HG03575 (cell line): ENCODE data around the gene ANKS6.

Experiments used
- ATAC-seq: cut with Tn5 transposase; IDR thresholded peaks from one replicate; pipeline ENCODE4 v1.9.1; 2021; ENCODE audit not compliant: unreplicated experiment, insufficient number of reproducible peaks, low FRiP score; ENCODE audit errors: extremely low read depth

Gene ANKS6

DNA sequence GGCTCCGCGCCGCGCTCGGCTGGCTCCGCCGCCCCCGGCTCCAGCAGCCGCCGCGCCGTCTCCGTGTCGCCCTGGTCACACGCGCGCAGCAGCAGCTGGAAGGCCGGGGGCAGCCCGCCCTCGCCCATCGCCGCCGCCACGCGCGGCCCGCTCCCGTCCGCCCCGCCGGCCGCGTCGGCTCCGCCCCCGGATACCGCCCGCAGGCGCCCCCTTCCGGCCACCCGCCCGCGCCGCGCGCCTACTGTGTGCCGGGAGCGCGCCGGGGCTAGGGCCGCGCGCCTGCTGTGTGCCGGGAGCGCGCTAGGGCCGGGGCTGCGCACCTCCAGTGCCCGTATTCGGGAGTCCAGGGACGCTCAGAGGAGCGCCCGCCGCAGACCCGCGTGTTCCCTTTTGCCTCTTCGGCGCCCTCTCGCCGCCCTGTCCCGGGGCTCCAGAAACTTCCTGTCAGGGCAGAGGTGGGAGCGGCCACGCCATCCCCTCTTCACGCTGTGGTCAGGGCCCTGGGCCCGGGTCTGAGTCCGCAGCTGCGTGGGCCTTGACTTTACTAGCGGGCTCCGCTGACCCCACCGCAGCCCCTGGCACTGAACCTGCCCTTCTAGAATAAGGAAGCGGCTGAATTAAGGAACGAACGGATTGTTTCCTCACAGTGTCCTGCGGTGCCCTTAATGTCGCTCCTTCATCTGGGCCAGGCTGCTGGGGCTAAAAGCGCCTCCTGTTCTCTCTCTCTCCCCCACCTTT is at the start of gene ANKS6:
Gene ANKS6, minus strand, starts transcription at position 192 of the 738 bp plus-strand sequence. Its CDS starts 64 bp downstream, at position 128.
- ATAC-seq = no peak

DNA sequence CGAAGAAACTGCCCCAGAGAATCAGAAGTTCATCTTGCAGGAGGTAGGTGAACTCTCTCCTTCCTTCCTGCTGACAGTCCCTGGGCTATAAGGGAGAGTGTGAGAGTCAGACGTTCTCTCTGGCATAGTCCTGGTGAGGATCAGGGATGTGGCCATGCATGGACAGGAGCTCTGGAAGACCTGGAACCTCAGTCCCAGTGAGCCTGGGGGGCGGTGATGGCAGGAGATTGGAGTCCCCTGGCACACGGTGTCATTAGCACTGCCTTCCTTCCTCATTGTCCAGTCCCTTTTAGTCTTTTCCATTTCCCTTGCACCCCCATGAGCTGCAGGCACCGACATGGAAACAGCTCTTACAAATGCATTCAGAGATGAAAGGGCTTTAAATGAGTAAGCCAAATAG is 49.7 kb upstream of the ANKS6 start:
- ATAC-seq = no peak

DNA sequence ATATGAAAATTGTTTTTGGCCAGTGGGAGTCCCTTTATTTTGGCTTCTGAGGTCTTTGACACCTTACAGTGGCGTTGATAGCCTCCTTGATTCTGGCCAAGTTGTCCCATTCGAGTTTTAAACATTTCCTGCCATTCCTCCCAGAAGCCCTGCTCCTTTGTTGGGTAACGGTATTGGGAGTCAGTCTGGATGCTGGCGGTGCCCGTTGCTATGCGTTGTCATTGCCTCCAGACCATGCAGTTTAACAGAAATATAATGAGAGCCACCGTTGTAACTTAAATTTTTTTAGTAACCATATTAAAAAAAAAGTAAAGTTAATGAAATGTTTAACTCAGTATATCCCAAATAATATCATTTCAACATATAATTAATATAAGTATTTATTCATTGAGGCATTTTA is 46.2 kb upstream of the ANKS6 start:
- ATAC-seq = no peak

DNA sequence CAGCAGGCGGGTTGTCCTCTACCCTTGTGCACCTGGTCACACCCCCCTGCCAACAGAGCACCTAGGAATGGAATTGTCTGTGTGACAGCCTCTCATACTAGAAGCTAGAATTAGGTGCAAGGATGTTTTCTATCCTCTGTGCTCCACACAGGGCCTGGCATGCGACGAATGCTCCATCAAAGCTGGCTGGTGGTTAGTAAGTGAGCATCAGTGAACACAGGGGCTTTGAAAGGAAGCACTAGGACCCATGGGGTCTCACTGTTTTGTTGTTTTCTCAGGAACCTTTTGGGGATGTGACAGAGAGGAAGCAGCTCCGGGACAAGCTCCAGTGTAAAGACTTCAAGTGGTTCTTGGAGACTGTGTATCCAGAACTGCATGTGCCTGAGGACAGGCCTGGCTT is 43.4 kb upstream of the ANKS6 start:
- no peak for ATAC-seq

DNA sequence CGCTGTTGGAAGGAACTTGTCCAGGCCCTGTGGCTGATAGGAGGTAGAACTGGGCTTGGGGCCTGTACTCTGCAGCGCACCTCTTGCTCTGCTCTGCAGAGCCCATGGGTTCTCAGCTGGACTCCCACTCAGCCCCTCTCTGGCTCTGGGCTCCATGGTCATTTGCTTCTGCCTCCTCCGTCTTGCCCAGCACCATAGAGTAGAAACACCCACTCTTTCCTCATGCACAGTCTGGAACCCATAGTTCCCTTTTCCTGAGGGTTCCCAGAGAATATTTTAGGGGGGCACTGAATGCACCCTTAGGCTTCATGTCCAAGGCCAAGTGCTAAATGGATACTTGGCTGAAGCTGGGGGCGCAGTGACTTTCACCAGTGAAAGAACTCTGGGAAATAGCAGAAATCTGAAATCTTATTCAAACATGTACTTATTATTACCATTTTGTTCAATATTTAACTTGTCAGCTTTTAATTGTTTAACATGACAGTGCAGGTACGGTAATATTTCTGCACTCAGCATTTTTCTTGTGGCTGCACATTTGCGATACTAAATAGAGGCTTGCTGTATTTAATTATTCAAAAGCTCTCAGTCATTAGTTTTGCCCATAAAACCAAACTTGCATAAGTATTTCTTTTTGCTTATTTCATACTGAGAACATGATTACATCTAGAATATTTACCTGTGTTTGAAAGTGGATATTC is 42.7 kb upstream of the ANKS6 start:
- ATAC-seq = no peak

DNA sequence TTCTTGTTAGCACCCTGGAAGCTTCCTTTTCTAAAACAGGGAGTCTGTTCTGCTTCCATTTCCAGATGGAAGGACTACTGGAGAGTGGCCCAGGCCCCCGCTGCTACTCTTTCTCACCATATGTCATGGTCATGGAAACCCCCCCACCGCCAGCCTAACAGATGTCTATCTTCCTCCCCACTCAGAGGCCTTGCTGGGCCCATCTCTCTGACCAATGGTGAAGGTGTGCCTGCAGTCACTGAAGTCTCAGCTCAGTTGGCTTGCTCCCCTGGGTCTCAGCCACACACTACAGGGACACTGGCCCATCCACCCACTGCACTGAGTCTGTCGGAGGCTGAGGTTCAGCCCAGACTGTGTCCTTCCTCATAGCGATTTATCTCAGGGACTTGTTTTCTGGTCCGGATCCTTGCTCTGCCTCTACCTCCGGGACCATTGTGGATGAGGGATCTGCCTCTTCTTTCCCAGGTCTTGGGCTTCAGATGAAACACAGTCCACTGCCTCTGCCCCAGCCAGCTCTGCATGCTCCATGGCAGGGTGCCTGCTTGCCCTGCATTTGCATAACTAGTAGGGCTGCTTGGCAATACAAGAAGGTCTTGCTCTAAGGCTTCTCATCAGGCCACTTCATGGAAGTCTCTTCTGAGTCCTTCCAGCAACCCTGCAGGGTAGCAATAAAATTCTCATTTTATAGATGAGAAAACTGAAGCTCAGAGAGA is 42.0 kb upstream of the ANKS6 start:
- no peak for ATAC-seq

DNA sequence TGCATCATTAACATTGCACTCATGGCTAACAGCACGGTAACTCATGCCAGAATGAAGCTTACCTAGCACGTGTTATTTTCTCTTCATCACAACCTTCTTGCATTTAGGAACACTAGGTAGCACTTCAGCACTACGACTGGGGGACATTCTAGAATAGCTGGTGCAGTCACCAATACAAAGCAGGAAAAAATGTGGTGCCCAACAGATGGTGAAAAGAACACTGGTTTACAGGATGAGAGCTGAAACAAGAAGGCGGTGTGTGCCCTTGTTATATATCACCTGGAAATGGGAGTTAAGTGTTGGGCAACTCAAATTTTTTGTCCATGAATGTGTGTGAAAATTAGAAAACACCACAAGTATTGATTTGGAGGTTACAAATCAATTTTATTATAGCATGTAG is 41.2 kb upstream of the ANKS6 start:
- ATAC-seq = no peak

DNA sequence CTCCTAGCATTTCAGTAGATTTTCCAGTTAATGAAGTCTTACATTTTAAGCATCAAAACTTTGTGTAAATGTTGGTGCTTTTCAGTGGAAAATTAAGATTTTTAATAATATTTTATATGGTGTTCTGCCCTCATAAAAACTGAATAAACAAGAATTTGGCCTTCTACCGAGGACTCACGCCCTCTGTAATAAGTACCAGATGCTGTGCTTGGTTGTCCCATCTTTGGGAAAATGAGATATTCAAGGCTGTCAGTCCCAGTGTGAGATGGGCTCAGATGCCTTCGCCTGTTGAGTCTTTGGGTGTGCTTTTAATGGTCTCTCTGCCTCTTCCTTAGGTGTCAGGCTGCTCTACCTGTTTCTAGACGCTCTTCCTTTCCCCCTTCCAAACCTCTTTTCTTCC is 39.9 kb upstream of the ANKS6 start:
- ATAC-seq = no peak

DNA sequence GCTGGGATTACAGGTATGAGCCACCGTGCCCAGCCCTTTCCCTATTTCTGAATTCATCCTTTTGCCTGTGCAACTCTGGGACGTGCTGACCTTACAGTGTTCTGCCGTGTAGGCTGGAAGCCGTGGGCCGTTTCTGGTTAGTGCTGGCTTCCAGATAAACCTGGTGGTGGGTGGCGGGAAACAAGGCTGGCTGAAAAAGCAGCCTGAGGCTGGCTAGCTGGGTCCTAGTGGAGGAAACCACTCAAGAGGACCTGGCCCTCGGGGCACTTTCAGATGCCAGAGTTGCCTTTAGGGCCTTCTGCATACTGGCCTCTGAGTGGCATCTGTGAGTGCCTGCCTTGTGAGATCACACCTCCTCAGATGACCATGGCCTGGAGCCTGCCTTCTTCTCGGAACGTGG is 38.0 kb upstream of the ANKS6 start:
- ATAC-seq = no peak

DNA sequence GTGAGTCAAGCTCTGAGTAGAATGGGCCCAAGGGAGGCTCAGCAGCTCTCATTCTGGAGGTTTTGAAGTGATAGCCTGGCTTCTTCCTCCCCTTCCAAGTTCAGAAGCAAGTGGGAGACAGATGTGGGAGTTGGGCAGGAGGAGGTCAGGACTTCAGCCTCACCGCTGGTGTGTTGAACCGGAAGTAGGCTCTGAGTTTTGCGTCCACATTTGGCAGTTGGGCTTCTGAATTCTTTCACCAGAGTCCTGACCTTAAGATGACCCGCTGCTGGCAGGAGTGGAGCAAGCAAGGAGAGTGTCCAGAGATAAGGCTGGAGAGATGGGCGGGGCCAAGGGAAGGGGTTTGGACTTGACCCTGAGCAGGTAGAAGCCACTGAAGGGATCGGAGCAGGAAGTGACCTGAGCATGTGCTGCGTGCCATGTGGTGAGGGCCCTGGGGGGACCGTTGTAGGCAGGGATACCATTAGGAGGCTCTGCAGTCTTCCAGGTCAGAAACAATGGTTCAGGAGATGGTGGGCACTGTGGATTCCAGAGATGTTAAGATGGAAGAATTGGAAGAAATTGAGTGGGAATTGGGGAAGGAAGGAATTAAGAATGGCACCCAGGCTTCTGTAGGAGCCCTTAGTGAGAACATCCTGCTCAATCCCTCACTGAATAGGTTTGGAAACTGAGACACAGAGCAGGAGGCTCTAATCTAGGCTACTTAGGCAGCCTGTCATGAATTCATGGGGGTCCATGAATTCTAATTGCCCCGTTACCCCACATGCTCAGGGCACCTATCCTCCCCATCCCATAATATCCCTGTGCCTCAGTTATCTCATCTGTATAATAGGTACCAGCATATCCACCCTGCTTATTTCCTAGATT is 37.0 kb upstream of the ANKS6 start:
- no peak for ATAC-seq

DNA sequence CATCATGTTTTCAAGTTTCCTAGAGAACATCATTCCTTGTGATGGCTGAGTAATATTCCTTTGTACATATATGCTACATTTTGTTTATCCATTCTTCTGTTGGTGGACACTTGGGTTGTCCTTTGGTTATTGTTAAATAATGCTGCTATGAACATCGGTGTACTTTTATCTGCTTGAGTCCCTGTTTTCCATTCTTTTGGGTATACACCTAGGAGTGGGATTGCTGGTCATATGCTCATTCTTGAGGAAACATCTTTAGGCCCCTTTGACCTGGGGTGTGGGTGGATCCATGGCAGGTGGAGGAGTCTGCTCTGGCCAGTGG is 36.4 kb upstream of the ANKS6 start:
- ATAC-seq = no peak

DNA sequence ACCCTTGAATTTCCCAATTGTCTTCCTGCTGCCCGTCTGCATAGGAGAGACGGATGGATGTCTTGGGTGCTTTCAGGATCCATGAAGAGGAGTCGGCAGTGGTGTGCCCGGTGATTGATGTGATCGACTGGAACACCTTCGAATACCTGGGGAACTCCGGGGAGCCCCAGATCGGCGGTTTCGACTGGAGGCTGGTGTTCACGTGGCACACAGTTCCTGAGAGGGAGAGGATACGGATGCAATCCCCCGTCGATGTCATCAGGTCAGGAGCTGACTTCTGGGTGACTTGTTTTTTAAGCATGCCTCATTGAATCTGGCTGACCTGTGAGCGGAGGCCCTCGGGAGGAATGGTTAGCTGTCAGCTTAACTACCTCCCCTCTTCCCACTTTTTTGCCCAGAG is 35.3 kb upstream of the ANKS6 start:
- no peak for ATAC-seq

DNA sequence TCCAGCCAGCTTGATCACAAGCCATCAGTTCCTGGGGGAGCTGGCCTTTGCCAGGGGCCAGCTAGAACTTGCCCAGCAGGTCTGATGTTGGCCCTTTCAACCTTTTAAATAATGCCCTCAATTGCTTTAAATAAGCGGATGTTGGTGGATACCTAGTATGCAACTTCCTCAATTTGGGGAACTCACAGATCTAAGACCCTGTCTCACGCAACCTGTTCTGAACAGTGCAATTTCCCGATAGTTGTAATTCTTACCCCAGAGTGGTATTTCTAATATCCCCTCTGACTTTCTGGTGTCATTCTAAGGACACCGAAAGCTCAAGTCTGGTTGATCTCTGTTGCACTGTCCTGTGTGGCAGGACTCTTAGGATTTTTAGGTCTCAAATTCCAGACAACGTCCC is 34.2 kb upstream of the ANKS6 start:
- ATAC-seq = no peak

DNA sequence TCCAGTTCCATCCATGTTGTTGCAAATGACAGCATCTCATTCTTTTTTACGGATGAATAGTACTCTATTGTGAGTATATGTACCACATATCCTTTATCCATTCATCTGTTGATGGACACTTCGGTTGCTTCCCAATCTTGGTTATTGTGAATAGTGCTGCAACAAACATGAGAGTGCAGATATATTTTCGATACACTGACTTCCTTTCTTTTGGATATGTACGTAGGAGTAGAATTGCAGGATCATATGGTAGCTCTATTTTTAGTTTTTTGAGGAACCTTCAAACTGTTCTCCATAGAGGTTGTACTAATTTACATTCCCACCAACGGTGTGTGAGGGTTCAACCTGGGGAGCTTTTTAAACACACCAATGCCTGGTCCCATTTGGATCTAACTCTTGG is 33.4 kb upstream of the ANKS6 start:
- no peak for ATAC-seq

DNA sequence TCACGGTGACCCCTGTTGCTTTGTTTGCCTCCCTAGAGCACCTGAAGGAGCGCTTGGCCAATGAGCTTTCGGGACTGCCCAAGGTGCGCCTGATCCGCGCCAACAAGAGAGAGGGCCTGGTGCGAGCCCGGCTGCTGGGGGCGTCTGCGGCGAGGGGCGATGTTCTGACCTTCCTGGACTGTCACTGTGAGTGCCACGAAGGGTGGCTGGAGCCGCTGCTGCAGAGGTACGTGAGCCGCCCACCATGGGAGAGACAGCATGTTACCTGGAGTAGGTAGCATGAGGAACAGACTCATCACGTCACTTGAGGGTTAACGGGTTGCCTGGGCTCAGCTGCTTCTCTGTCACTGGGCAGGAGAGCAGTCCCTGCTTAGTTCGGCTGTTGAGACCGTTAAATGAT is 30.4 kb upstream of the ANKS6 start:
- no peak for ATAC-seq

DNA sequence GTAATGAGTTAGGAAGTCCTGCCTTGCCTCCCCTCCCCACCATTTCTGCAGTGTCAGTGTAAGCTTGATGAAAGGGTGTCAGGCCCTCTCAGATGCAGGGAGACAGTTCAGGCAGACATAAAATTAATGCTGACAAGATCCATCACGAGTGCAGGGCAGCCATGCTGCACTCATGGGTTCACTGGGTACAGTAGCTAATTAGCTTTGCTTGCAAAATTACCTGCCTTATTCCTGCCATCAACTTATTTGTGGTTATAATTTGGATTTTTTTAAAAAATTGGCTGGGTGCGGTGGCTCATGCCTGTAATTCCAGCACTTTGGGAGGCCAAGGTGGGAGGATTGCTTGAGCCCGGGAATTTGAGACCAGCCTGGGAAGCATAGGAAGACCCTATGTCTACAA is 29.1 kb upstream of the ANKS6 start:
- no peak for ATAC-seq

DNA sequence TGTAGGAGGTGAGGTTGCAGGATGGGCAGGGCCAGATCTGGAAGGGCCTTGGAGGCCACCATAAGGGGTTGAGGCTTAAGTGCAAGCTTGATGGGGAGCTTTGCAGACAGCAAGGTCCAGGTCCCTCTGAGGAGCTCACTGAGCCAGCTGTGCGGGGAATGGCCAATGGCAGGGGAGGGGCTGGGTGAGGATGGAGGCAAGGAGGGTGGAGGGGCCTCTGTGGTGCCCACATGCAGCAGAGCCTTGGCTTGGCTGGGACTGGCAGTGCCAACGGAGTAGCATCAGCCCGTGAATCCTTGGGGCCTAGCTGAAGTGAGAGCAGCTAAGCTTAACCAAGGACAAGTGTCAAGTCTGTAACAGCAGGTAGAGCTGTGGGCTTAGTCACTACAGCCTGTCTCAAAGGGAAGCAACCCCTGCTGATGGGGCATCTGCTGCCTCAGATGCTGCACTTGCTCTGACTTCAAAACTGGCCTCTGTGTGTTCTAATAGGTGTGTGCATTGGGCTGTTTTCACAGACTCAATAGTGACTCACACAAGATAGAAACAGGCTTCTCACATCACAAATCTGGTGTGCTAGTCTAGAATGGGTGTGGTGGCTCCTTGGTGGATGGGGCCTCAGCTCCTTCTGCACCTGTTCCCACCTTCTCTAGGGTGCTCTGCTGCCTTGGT is 27.4 kb upstream of the ANKS6 start:
- no peak for ATAC-seq

DNA sequence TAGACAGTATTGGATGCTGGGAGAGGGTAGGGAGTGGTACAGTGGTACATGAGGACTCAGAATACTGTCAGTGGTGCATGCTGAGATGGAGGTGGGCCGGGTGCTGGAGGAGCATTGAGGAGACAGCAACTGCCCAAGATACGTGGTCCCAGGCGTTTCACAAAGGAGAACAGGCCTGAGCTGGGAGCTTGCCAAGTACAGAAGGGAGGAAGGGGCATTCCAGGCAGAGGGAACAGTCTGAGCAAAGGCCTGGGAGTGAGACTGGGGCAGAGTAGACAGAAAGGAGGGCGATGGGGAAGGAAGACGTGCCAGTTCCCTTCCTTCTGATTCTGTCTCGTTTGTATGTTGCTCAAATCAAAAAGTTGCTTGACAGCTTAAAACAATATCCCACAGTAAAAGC is 26.3 kb upstream of the ANKS6 start:
- ATAC-seq = no peak

DNA sequence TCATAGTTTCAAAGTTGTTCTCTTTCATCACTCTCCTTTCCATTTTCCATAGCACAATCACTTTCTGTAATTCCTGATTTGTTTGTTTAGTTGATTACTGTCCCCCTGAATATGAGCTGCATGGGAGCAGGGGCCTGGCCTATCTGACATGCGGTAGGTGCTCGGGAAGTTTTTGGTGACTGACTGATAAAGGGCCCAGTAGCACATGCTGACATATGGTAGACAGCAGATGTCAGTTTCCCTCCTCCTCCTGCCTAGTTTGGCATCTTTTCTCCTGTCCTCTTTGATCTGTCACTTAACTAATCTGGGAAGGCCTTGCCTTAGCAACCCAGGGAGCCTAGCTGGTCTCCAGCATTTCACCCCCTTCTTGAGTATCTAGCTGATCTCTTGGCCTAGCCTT is 25.5 kb upstream of the ANKS6 start:
- no peak for ATAC-seq
